ENCODE measurements around the gene P2RX6.

DNA sequence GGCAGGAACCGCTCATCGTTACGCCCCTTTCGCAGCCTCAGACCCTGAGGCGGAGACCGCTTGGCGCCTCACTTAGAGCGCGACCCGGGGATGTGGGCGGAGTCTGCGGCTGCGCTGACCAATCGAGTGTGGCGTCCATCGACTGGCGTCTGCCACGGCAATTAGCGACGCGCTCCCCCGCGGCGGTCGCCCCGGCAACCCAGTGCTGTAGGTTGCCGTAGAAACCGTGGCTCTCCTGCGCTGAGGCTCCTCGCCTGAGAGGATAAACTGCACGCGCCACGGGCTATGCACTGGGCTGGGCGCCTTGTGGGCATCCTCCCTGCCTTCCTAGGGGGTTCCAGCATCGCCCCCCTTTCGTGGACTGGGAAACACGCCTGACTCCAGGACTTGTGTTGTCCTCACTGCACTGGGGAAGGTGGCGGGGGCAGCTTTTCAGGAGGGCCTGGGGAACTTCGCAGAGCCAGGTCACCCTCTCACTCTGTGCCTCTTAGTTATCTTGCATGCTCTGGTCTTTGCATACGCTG, 701 bp upstream of the P2RX6 start:
- TF ChIP-seq, protein P1, sequence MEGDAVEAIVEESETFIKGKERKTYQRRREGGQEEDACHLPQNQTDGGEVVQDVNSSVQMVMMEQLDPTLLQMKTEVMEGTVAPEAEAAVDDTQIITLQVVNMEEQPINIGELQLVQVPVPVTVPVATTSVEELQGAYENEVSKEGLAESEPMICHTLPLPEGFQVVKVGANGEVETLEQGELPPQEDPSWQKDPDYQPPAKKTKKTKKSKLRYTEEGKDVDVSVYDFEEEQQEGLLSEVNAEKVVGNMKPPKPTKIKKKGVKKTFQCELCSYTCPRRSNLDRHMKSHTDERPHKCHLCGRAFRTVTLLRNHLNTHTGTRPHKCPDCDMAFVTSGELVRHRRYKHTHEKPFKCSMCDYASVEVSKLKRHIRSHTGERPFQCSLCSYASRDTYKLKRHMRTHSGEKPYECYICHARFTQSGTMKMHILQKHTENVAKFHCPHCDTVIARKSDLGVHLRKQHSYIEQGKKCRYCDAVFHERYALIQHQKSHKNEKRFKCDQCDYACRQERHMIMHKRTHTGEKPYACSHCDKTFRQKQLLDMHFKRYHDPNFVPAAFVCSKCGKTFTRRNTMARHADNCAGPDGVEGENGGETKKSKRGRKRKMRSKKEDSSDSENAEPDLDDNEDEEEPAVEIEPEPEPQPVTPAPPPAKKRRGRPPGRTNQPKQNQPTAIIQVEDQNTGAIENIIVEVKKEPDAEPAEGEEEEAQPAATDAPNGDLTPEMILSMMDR (IDR thresholded peaks at IDR 0.05; ENCODE audit: poor library complexity): no peak
- TF ChIP-seq EZH2 (IDR thresholded peaks at IDR 0.05; ENCODE audit: borderline replicate concordance): no peak

All from hepatocyte (in vitro differentiated cells).